HG03159 (cell line): ENCODE measurements around the gene TRPV6.
A peak's percentile ranks its signal among the peaks of the same experiment; 100 is the strongest.

ENCODE experiments used
- ATAC-seq: cut with Tn5 transposase; IDR thresholded peaks from one replicate; pipeline ENCODE4 v1.9.1; 2021; ENCODE audit warnings: mild to moderate bottlenecking, moderate library complexity; ENCODE audit not compliant: unreplicated experiment

TRPV6 gene

GRCh38 chr7:142886866-142887265 lies 1.3 kb upstream of the TRPV6 start:
- no peak for ATAC-seq

DNA sequence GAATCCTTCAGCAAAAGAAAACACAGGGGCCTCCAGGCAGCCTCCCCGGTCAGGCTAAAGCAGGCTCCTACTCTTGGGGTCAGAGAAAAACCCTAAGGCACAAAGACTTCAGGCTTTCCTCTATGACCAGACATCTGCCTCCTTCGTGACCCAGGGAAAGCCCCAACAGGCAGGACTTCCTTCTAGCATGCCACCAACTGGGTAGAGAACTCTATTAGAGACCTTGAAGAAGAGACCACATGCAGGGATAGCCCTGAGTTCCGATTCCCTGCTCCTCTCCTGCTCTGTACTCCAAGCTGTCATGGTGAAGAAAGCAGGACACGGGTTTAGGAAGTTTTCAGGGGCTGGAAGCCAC lies 1.3 kb downstream of the TRPV6 start:
- ATAC-seq: no peak

DNA sequence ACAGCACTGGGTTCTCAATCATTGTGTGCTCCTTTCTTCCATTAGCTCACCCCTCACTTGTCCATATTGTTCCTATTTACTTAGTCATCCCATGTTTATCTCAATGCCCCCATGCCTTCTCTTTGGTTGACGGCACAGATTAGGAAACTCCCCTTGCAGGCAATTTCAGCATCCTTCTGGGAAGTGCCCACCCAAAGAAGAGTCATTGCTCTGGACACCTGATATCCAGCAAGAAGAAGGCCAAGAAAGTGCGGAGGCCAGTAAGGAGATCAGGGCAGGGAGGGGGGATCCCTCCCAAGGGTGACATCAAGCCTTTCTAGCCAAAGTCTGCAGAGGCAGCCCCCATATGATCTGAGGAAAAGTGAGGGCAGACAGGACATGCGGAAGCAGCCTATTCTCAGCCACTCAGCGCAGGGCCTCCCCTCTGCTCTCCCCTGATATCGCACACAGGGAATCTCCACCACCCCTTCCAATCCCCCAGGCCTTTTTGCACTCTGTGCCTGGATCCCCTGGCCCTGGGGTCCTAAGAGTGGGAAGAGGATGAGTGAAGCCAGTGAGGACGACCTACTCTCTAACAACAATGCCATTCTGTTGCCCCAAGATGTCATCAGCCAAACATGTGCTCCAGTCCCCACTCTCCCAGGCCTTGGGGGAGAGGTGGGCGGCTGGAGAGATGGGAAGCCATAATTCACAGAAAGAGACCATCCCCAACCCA lies 1.8 kb downstream of the TRPV6 start:
- ATAC-seq: no peak

GRCh38 chr7:142883145-142883544 lies 2.4 kb downstream of the TRPV6 start:
- no peak for ATAC-seq

DNA sequence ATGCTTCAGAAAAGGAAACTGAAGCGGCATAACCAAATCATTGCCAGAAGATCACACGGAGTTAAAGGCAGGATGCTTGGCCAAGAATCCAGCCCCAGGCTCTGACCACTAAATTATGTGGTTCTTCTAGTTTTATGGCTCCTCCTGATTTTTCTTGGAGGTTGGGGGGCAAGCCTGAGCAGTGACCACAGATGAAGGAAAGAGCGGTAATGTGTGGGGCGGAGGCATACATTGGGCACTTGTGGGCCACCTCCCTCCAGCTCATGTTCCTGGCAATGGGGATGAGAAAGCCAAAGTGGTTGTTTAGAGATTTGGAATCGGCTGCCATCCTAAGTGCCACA lies 3.2 kb downstream of the TRPV6 start:
- no peak for ATAC-seq

- no peak for ATAC-seq
Observed at GRCh38 chr7:142881586-142882337, 3.8 kb downstream of the TRPV6 start.

DNA sequence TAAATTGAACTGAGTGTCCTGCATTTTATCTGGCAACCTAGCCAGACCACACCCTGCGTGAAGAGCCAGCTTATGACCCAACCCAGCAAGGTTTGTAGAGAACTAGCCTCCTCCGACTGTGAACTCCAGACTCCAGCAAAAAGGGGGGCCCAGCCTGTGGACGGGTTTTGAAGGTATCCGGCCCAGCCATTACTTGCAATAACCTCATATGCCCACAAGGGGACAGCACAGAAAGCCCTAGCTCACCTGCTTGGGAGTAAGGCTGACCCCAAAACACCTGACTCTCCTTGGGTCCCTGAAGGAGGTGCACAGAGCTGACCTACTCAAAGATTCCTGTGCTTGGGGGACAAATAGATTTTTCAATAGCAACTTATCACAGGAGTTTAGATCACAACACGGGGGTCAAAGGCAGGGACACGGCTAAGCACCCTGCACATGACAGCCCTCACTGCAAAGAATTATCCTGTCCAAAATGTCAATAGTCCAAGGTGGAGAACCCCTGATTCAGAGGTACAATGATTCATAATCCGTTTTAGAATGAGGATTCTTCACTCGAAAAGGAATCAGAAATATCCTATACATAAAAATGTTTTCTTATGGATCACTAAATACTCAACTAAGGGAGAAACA lies 4.6 kb downstream of the TRPV6 start:
- peak; percentile 80 for ATAC-seq

DNA sequence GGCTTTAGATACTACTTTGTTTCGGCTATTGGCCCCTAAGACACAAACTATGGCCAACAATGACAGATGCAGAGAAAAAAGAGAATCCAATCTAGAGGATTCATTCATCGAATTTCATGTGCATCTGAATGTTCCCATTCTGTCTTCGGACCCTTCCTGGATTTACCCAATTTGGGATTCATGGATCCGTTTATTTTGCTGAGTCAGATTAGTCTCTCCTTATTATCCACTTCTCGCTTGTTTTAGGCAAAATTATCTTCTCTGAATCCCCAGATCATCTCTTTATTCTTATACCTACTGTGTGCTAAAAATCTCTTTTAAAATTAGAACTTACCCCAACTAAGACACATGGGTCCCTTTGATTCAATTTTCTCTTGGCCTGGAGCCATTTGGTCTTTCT lies 6.5 kb downstream of the TRPV6 start:
- ATAC-seq: no peak

GRCh38 chr7:142878315-142878714 lies 7.2 kb downstream of the TRPV6 start:
- no peak for ATAC-seq

- no peak for ATAC-seq
Observed at GRCh38 chr7:142876991-142877910, 8.3 kb downstream of the TRPV6 start.

DNA sequence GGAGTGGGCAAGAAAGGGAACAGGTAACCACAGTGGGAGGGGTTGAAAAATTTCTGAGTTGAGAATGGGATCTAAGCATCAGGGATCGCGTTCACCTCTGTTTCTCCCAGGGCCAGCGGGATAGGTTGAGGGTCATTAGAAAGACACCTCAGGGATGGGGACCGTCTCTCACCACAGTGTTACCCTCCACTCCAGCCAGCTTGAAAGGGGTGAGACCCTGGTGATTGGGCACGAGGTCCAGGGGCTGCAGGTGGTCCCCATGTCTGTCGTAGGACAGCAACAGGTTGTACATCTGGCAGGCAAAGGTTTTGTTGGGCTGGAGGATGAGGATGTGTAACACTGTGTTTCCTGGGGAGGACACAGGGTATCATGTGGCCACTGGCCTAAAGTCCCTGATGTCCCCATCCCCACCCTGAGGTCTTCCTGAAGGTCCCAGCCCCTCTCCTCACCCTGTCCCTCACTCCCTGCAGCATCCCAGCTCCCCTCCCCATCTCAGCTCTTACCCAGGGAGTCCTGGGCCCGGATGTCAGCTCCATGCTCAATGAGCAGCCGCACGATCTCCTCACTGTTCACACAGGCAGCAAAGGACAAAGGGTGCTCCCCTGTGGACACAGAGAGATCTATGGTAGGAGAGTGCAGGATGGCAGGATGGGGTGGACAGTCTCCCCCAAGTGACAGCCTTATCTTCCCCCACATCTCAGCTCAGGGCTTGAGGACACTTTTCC lies 9.1 kb downstream of the TRPV6 start:
- no peak for ATAC-seq

DNA sequence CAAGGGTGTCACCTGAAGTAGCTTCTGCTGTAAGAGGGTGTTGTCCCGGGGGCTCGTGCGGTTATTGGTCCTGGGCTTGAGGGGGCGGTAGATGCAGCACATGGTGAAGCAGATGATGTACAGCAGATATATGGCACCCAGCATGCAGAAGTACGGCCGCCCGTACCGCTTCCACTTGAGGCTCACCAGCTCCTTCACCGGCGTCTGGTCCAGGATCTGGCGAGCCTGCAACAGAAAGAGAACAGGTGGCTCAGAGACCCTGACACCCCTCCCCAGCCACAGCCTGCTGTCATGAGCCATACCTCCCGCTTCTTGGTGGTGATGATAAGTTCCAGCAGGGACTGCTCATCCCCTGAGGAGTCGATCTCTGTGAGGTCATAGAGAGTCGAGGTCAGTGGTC lies 10.1 kb downstream of the TRPV6 start:
- no peak for ATAC-seq

- no peak for ATAC-seq
Observed at GRCh38 chr7:142874837-142875236, 10.7 kb downstream of the TRPV6 start.

- no peak for ATAC-seq
Observed at GRCh38 chr7:142874409-142874808, 11.1 kb downstream of the TRPV6 start.

DNA sequence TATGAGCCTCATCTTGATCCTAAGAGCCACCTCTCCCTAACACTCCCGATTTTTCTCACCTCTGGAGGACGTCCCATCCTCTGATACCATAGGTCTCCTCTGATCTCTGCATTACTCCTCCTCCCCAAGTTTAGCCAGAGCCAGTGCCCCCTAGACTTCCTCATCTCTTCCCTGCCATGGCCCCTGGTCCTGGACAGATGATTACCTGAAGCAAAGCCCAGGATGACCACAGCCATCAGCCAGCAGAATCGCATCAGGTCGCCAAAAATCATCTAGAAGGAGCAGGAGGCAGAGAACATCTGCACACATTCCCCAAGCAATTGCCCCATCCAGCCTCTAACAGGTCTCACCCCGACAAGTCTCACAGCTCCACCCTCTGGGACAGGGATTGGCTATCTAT lies 11.7 kb downstream of the TRPV6 start:
- no peak for ATAC-seq

DNA sequence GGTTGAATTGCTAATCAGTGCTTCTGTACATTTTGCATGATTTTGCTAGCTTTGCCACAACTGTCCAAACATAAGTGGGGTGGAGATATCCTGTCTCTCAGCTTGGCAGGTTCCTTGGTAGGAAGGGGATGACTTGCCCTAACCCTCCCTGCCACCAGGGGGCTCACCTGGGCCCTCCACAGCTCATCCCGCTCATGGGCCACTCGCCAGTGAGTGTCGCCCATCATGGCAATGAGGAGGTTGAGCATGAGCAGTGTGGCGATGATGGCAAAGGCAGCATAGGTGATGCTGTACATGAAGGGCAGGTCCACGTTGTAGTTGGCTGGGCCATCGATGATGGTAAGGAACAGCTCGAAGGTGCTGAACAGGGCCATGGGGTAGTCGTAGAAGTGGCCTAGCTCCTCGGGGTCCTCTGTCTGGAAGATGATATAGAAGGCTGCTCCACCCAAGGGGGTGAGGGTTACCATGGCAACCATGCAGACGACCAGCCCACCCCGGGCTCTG lies 12.2 kb downstream of the TRPV6 start:
- ATAC-seq: peak; percentile 85

DNA sequence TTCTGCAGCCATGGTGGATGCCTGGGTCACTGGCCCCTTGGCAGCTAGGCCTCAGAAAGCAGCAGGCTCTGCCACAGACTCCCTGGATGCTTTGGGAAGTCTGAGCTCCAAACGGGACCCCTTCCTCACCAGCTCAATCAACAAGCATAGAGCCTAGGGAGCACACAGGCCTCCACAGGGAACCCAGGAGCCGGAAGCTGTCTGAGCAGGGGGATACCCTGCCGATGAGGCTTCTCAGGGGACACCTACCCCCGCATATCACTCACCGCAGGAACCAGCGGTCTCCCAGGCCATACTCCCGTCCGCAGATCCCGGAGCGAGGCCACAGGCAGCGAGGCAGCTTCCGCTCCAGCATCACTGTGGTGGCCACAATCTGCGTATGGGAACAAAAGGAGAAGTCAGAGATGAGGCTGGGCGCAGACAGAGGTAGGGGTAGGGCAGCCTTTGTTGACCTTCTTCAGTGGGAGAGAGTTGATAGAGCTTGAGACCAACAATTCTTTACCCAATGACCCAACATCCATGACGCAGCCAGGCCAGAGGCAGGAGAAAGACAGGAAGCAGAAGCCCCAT lies 13.4 kb downstream of the TRPV6 start:
- no peak for ATAC-seq

- no peak for ATAC-seq
Observed at GRCh38 chr7:142871260-142872105, 14.1 kb downstream of the TRPV6 start.
